ENCODE measurements around the gene GPR176.

The GPR176 gene

GRCh38 chr15:39885099-39885777 is 34.8 kb downstream of the GPR176 start:
- in situ Hi-C loops (cut with HindIII; ENCODE audit: low sequenced_read_pairs), result no loop called here
- no peak overlapping the region for H3K4me3 ChIP-seq (ENCODE audit: low read depth, low read length)
- TF ChIP-seq, protein P1, sequence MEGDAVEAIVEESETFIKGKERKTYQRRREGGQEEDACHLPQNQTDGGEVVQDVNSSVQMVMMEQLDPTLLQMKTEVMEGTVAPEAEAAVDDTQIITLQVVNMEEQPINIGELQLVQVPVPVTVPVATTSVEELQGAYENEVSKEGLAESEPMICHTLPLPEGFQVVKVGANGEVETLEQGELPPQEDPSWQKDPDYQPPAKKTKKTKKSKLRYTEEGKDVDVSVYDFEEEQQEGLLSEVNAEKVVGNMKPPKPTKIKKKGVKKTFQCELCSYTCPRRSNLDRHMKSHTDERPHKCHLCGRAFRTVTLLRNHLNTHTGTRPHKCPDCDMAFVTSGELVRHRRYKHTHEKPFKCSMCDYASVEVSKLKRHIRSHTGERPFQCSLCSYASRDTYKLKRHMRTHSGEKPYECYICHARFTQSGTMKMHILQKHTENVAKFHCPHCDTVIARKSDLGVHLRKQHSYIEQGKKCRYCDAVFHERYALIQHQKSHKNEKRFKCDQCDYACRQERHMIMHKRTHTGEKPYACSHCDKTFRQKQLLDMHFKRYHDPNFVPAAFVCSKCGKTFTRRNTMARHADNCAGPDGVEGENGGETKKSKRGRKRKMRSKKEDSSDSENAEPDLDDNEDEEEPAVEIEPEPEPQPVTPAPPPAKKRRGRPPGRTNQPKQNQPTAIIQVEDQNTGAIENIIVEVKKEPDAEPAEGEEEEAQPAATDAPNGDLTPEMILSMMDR (IDR thresholded peaks at IDR 0.05; ENCODE audit: low read depth, low read length), result no peak
- DNase-seq (ENCODE audit: low read depth, low spot score), result no peak

DNA sequence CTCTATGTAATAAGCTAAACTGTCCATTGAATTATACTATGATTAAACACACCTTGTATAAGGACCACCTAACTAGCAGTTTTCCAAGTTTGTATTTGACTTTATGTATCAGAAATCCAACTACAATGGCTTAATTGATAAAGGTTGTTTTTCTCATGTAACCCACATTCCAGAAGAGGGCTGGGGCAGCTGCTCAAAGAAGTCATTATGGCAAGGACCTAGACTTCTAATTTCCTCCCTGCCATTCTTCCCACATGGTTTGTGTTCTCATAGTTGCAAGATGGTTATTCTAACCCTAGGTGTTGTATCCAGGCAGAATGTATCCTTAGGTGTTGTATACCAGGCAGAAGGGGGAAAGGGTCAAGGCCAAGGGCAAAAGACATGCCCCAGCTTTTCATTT is 35.7 kb downstream of the GPR176 start:
- TF ChIP-seq, protein P1 (IDR thresholded peaks at IDR 0.05; ENCODE audit: low read depth, low read length), result no peak
- in situ Hi-C loops (cut with HindIII; ENCODE audit: low sequenced_read_pairs), result no loop called here
- H3K4me3 ChIP-seq (ENCODE audit: low read depth, low read length), result no peak overlapping the region
- no peak for DNase-seq (ENCODE audit: low read depth, low spot score)

DNA sequence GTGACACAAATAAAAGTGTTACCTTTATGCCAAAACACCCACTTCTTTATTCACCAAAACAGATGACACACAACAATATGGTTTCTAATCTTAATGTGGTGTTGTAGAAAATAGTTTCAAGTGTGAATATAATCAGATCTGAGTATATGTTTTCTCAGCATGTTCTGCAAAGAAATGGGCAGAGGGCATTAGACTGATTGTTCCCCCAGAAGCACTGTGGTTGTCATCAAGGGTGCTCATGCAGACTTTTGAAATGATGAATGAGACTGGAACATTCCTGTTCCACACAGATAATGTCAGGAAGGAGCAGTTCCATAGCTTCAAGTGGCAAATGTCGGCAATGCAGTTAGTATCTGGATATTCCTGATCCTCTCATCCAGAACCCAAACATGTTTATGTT is 37.5 kb downstream of the GPR176 start:
- no peak for DNase-seq (ENCODE audit: low read depth, low spot score)
- in situ Hi-C loops (cut with HindIII; ENCODE audit: low sequenced_read_pairs), result no loop called here
- H3K4me3 ChIP-seq (ENCODE audit: low read depth, low read length), result no peak overlapping the region
- TF ChIP-seq, protein P1 (IDR thresholded peaks at IDR 0.05; ENCODE audit: low read depth, low read length), result no peak

- no peak for DNase-seq (ENCODE audit: low read depth, low spot score)
- no peak overlapping the region for H3K4me3 ChIP-seq (ENCODE audit: low read depth, low read length)
- TF ChIP-seq, protein P1 (IDR thresholded peaks at IDR 0.05; ENCODE audit: low read depth, low read length), result no peak
- in situ Hi-C loops (cut with HindIII; ENCODE audit: low sequenced_read_pairs), result no loop called here
Observed at GRCh38 chr15:39881790-39882189, 38.3 kb downstream of the GPR176 start.

GRCh38 chr15:39880718-39881387 is 39.2 kb downstream of the GPR176 start:
- no peak overlapping the region for H3K4me3 ChIP-seq (ENCODE audit: low read depth, low read length)
- DNase-seq (ENCODE audit: low read depth, low spot score), result no peak
- TF ChIP-seq, protein P1 (IDR thresholded peaks at IDR 0.05; ENCODE audit: low read depth, low read length), result no peak
- in situ Hi-C loops (cut with HindIII; ENCODE audit: low sequenced_read_pairs), result no loop called here

DNA sequence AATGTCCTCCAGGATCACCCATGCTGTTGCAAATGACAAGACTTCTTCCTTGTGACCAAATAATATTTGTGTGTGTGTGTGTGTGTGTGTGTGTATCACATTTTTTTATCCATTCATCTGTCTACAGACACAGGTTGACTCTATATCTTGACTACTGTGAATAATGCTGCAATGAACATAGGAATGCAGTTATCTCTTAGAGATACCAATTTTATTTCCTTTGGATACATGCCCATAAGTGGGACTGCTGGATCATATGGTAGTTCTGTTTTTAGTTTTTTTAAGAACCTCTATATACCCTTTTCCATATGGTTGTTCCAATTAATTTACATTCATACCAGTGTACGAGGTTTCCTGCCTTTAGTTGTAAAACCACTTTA is 41.7 kb downstream of the GPR176 start:
- TF ChIP-seq, protein P1 (IDR thresholded peaks at IDR 0.05; ENCODE audit: low read depth, low read length), result no peak
- DNase-seq (ENCODE audit: low read depth, low spot score), result no peak
- in situ Hi-C loops (cut with HindIII; ENCODE audit: low sequenced_read_pairs), result no loop called here
- H3K4me3 ChIP-seq (ENCODE audit: low read depth, low read length), result no peak overlapping the region

Measured in astrocyte of the spinal cord (primary cell).